Tibial artery (tissue), 4 donors: ENCODE results near the gene SNX19.

Source experiments
- DNase-seq, 2 donors: peaks; one replicate each; pipeline ENCODE4 v3.0.0-alpha.2; 2019
- H3K27ac ChIP-seq, 2 donors: fragments of 200-600 bp; sonication (generic) in 1 of 2; 1 replicate in 1 of 2; 2 replicates in 1 of 2; pipeline ENCODE4 v1.5.1; 2018 to 2019; ENCODE audit warnings: mild to moderate bottlenecking in 1 of 2
- H3K27me3 ChIP-seq, 2 donors: fragments of 200-600 bp; sonication (generic) in 1 of 2; one replicate each; pipeline versions ENCODE4 v1.5.1 to v1.6.0; 2016 to 2019
- H3K36me3 ChIP-seq, 3 donors: fragments of 200-600 bp; sonication (generic) in 2 of 3; one replicate each; pipeline ENCODE4 v1.5.1; 2016 to 2019; ENCODE audit warnings: mild to moderate bottlenecking in 2 of 3
- H3K4me1 ChIP-seq, 4 donors: fragments of 200-600 bp; sonication (generic) in 2 of 4; 1 replicate in 3 of 4; 2 replicates in 1 of 4; pipeline ENCODE4 v1.5.1; 2016 to 2019
- H3K4me3 ChIP-seq, 2 donors: fragments of 200-600 bp; sonication (generic) in 1 of 2; 1 replicate in 1 of 2; 2 replicates in 1 of 2; pipeline ENCODE4 v1.5.1; 2018 to 2019; ENCODE audit warnings: mild to moderate bottlenecking in 2 of 2
- H3K9me3 ChIP-seq, 3 donors: fragments of 200-600 bp; sonication (generic) in 1 of 3; one replicate each; pipeline ENCODE4 v1.5.1; 2016 to 2019
- CTCF ChIP-seq, 2 experiments: fragments of 200-600 bp in 1 of 2; fragments of 450-650 bp in 1 of 2; IDR thresholded peaks; one replicate each; pipeline ENCODE4 v1.5.1; 2017 to 2019; ENCODE audit warnings: antibody characterized with exemption in 2 of 2, mild to moderate bottlenecking in 1 of 2, moderate library complexity in 1 of 2
- intact Hi-C: fragments of 100-400 bp; cut with DNase I; formaldehyde crosslinking; loops from one replicate; pipeline ENCODE4 v1.15.0; 2023; ENCODE audit warnings: low total_unique reads

SNX19 gene

GRCh38 chr11:130876931-130877915 is 39.1 kb downstream of the SNX19 start:
- H3K36me3 ChIP-seq: peaks cover 44 to 72% (median 64%) of the 10 kb centered on the region in 3 donors
- TF ChIP-seq CTCF (IDR thresholded peaks at IDR 0.05): no peak
- DNase-seq: no peak
- peak overlapping the region; percentile 73 to 74 for H3K27ac ChIP-seq
- no peaks in the 10 kb centered on the region for H3K27me3 ChIP-seq
- intact Hi-C loops: no loop called here
- no peaks in the 10 kb centered on the region for H3K9me3 ChIP-seq
- H3K4me1 ChIP-seq: peaks cover 0 to 46% (median 15%) of the 10 kb centered on the region in 4 donors
- no peak overlapping the region for H3K4me3 ChIP-seq

GRCh38 chr11:130876100-130876499 is 40.2 kb downstream of the SNX19 start:
- Histone ChIP-seq H3K36me3 (peaks cover 49 to 78% (median 59%) of the 10 kb centered on the region in 3 donors), H3K4me3 (no peak overlapping the region), H3K27ac (peak overlapping the region; percentile 73 to 74), H3K27me3 (no peaks in the 10 kb centered on the region), H3K9me3 (no peaks in the 10 kb centered on the region), H3K4me1 (peaks cover 0 to 49% (median 21%) of the 10 kb centered on the region in 4 donors)
- TF ChIP-seq CTCF (IDR thresholded peaks at IDR 0.05): no peak
- intact Hi-C loops: no loop called here
- no peak for DNase-seq

GRCh38 chr11:130874955-130875531 is 41.2 kb downstream of the SNX19 start:
- H3K9me3 ChIP-seq: no peaks in the 10 kb centered on the region
- TF ChIP-seq CTCF (IDR thresholded peaks at IDR 0.05): no peak
- H3K36me3 ChIP-seq: peaks cover 40 to 71% (median 50%) of the 10 kb centered on the region in 3 donors
- H3K27ac ChIP-seq: peak overlapping the region in 1 of 2 donors; percentile 70
- intact Hi-C loops: no loop called here
- H3K4me3 ChIP-seq: no peak overlapping the region
- peaks cover 0 to 59% (median 25%) of the 10 kb centered on the region in 4 donors for H3K4me1 ChIP-seq
- no peaks in the 10 kb centered on the region for H3K27me3 ChIP-seq
- DNase-seq: no peak

GRCh38 chr11:130874396-130874795 is 41.9 kb downstream of the SNX19 start:
- no peak overlapping the region for H3K4me3 ChIP-seq
- TF ChIP-seq CTCF (IDR thresholded peaks at IDR 0.05): no peak
- H3K27ac ChIP-seq: peak overlapping the region; percentile 70 to 73
- peaks cover 0 to 60% (median 25%) of the 10 kb centered on the region in 4 donors for H3K4me1 ChIP-seq
- no peaks in the 10 kb centered on the region for H3K9me3 ChIP-seq
- intact Hi-C loops: no loop called here
- no peak for DNase-seq
- no peaks in the 10 kb centered on the region for H3K27me3 ChIP-seq
- H3K36me3 ChIP-seq: peaks cover 34 to 65% (median 44%) of the 10 kb centered on the region in 3 donors

- no peak for TF ChIP-seq CTCF (IDR thresholded peaks at IDR 0.05)
- peaks cover 0 to 60% (median 25%) of the 10 kb centered on the region in 4 donors for H3K4me1 ChIP-seq
- peak overlapping the region; percentile 70 to 73 for H3K27ac ChIP-seq
- H3K27me3 ChIP-seq: no peaks in the 10 kb centered on the region
- intact Hi-C loops: no loop called here
- no peaks in the 10 kb centered on the region for H3K9me3 ChIP-seq
- peaks cover 27 to 58% (median 38%) of the 10 kb centered on the region in 3 donors for H3K36me3 ChIP-seq
- DNase-seq: no peak
- H3K4me3 ChIP-seq: no peak overlapping the region
Observed at GRCh38 chr11:130873761-130874160, 42.5 kb downstream of the SNX19 start.
